Testis (tissue), 3 donors: Measurements from ENCODE around the gene MYO1H. TPM values are rescaled to one million over a fixed set of nuclear protein-coding genes. Genes with fewer than 3 reads are reported as not detected.

Experiments used
- DNase-seq: peaks from one replicate; pipeline ENCODE4 v3.0.0-alpha.2; 2019
- H3K27ac ChIP-seq, 2 donors: fragments of 200-600 bp; sonication (generic); one replicate each; pipeline ENCODE4 v1.5.1; 2019
- H3K27me3 ChIP-seq: fragments of 200-600 bp; sonication (generic); one replicate; pipeline ENCODE4 v1.5.1; 2019
- H3K36me3 ChIP-seq: fragments of 200-600 bp; sonication (generic); one replicate; pipeline ENCODE4 v1.5.1; 2017; ENCODE audit warnings: low read depth; ENCODE audit errors: missing control alignments
- H3K4me1 ChIP-seq: fragments of 200-600 bp; sonication (generic); one replicate; pipeline ENCODE4 v1.5.1; 2019
- H3K4me3 ChIP-seq, 2 donors: fragments of 200-600 bp; sonication (generic); one replicate each; pipeline ENCODE4 v1.5.1; 2017 to 2019
- H3K9me3 ChIP-seq: fragments of 200-600 bp; sonication (generic); one replicate; pipeline ENCODE4 v1.5.1; 2017
- CTCF ChIP-seq, 3 experiments: fragments of 450-650 bp in 2 of 3; fragments of 200-600 bp in 1 of 3; sonication (generic) in 1 of 3; IDR thresholded peaks; one replicate each; pipeline ENCODE4 v1.5.1; 2016 to 2019; ENCODE audit warnings: antibody characterized with exemption in 3 of 3, mild to moderate bottlenecking in 2 of 3, moderate library complexity in 1 of 3
- POLR2A ChIP-seq: fragments of 450-650 bp; IDR thresholded peaks from one replicate; pipeline ENCODE4 v1.6.1; 2017; ENCODE audit warnings: antibody characterized with exemption, mild to moderate bottlenecking, moderate library complexity
- WGBS, 2 donors: methylation state at CpG; one replicate each; pipeline ENCODE4 v1.1.5; 2018; 5-methylcytosine and 5-hydroxymethylcytosine counted together
- intact Hi-C: fragments of 100-400 bp; cut with DNase I; formaldehyde crosslinking; loops from one replicate; pipeline ENCODE4 v1.15.1; 2023; ENCODE audit warnings: low total_unique reads
- polyA plus RNA-seq: library from polyadenylated mRNA; stranded (reverse); fragments of 350-450 nt; fragmentation: Illumina TruSeq; extraction: RNeasy Lipid Tissue Mini Kit (QIAGEN cat#74804); gene quantifications from one replicate; pipeline ENCODE4 v1.2.3, GENCODE V29; 2014; ENCODE audit warnings: low read depth, low replicate concordance; ENCODE audit not compliant: insufficient read depth
- total RNA-seq, 2 donors: library from RNA; depleted of rRNA; stranded (reverse); fragments of >200 nt; gene quantifications; one replicate each; pipeline ENCODE4 v1.2.3, GENCODE V29; 2016

The MYO1H gene
- total and polyA plus RNA-seq, 3 donors from 2014 or later, result 1.7 to 3.7 (median 2.9) TPM

GRCh38 chr12:109450980-109451379, 103.3 kb downstream of the MYO1H start:
- no peak for TF ChIP-seq POLR2A
- TF ChIP-seq CTCF (IDR thresholded peaks at IDR 0.05), result no peak
- H3K36me3 ChIP-seq, result no peaks in the 10 kb centered on the region
- H3K27me3 ChIP-seq, result no peaks in the 10 kb centered on the region
- no peaks in the 10 kb centered on the region for H3K9me3 ChIP-seq
- whole genome bisulfite sequencing, 2 donors, result 79 to 86% methylated on average over 4 of the region's 4 CpGs
- H3K4me1 ChIP-seq, result no peaks in the 10 kb centered on the region
- intact Hi-C loops, result no loop called here
- H3K4me3 ChIP-seq, result no peak overlapping the region
- no peak for DNase-seq
- H3K27ac ChIP-seq, result no peak overlapping the region

- Histone ChIP-seq H3K9me3 (no peaks in the 10 kb centered on the region), H3K27me3 (no peaks in the 10 kb centered on the region), H3K4me3 (no peak overlapping the region), H3K36me3 (no peaks in the 10 kb centered on the region), H3K27ac (no peak overlapping the region), H3K4me1 (no peaks in the 10 kb centered on the region)
- no peak for DNase-seq
- 87 to 94% methylated on average over 14 to 23 of the region's 23 CpGs for WGBS, 2 donors
- no peak for TF ChIP-seq POLR2A
- no peak for TF ChIP-seq CTCF (IDR thresholded peaks at IDR 0.05)
- intact Hi-C loops, result no loop called here
Measured at GRCh38 chr12:109451400-109451799, 103.7 kb downstream of the MYO1H start.

- Histone ChIP-seq H3K4me3 (no peak overlapping the region), H3K36me3 (no peaks in the 10 kb centered on the region), H3K4me1 (no peaks in the 10 kb centered on the region), H3K27me3 (no peaks in the 10 kb centered on the region), H3K27ac (no peak overlapping the region), H3K9me3 (no peaks in the 10 kb centered on the region)
- DNase-seq, result no peak
- no peak for TF ChIP-seq CTCF (IDR thresholded peaks at IDR 0.05)
- TF ChIP-seq POLR2A, result no peak
- 73 to 91% methylated on average over 2 of the region's 2 CpGs for WGBS, 2 donors
- intact Hi-C loops, result no loop called here
Measured at GRCh38 chr12:109452489-109452888, 104.8 kb downstream of the MYO1H start.

- Histone ChIP-seq H3K4me1 (peaks cover 14% of the 10 kb centered on the region), H3K36me3 (no peaks in the 10 kb centered on the region), H3K27me3 (no peaks in the 10 kb centered on the region), H3K27ac (no peak overlapping the region), H3K4me3 (no peak overlapping the region), H3K9me3 (no peaks in the 10 kb centered on the region)
- intact Hi-C loops, result no loop called here
- no peak for DNase-seq
- WGBS, 2 donors, result 82 to 100% methylated on average over 1 of the region's 1 CpG
- no peak for TF ChIP-seq POLR2A
- TF ChIP-seq CTCF (IDR thresholded peaks at IDR 0.05), result no peak
Measured at GRCh38 chr12:109455706-109456105, 108.0 kb downstream of the MYO1H start.

- 76 to 87% methylated on average over 4 of the region's 4 CpGs for WGBS, 2 donors
- TF ChIP-seq POLR2A (no peak), CTCF (IDR thresholded peaks at IDR 0.05) (no peak)
- DNase-seq, result no peak
- no peaks in the 10 kb centered on the region for H3K36me3 ChIP-seq
- intact Hi-C loops, result no loop called here
- H3K4me1 ChIP-seq, result peaks cover 38% of the 10 kb centered on the region
- H3K4me3 ChIP-seq, result no peak overlapping the region
- H3K27ac ChIP-seq, result peak overlapping the region in 1 of 2 donors; percentile 27
- no peaks in the 10 kb centered on the region for H3K27me3 ChIP-seq
- no peaks in the 10 kb centered on the region for H3K9me3 ChIP-seq
Measured at GRCh38 chr12:109458086-109458485, 110.4 kb downstream of the MYO1H start.
